Nephron (organoid): Measurements from ENCODE around the gene CTNNA3.

ENCODE experiments used
- H3K27ac Mint-ChIP-seq, 3 experiments: 2 replicates each; pipeline ENCODE4 v1.8.0; 2020; ENCODE audit warnings: mixed read lengths in 3 of 3, mild to moderate bottlenecking in 2 of 3, moderate library complexity in 1 of 3
- H3K27me3 Mint-ChIP-seq: 2 replicates; pipeline ENCODE4 v1.8.0; 2021; ENCODE audit warnings: low read depth, mild to moderate bottlenecking, moderate library complexity, mixed read lengths
- H3K36me3 Mint-ChIP-seq: 2 replicates; pipeline ENCODE4 v1.8.0; 2020; ENCODE audit warnings: low read depth, mixed read lengths
- H3K4me1 Mint-ChIP-seq: 2 replicates; pipeline ENCODE4 v1.8.0; 2020; ENCODE audit warnings: mixed read lengths
- H3K4me3 Mint-ChIP-seq, 3 experiments: 2 replicates each; pipeline ENCODE4 v1.8.0; 2020; ENCODE audit warnings: mild to moderate bottlenecking in 3 of 3, mixed read lengths in 3 of 3, moderate library complexity in 2 of 3
- H3K9me3 Mint-ChIP-seq: 2 replicates; pipeline ENCODE4 v1.8.0; 2020; ENCODE audit warnings: mixed read lengths
- CTCF ChIP-seq, 3 experiments: fragments of 200-600 bp; sonication (generic); IDR thresholded peaks; one replicate each; pipeline ENCODE4 v1.5.0; 2021; ENCODE audit warnings: antibody characterized with exemption in 3 of 3; ENCODE audit not compliant: unreplicated experiment in 3 of 3

Gene CTNNA3

DNA sequence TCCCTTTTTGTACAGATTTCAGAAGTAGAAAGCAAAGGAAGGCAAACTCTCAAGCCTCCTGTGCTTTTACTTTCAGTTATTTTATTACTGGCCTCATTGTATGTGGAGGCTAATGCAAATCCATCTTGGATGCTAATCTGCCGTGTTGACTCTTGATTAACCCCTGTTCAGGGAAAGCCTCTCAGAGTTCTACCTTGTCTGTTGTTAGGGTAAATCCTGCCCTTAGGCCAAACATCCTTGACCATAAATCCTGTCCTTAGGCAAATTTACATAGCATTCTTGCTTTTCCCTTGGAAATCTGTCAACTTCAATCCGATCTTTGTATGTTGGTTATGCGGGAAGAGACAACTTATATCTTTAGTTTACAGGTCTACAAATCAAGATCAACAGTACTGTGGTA, 1480.1 kb downstream of the CTNNA3 start:
- no peaks in the 10 kb centered on the region for H3K4me1 Mint-ChIP-seq
- no peak overlapping the region for H3K4me3 Mint-ChIP-seq
- H3K36me3 Mint-ChIP-seq: no peaks in the 10 kb centered on the region
- no peak overlapping the region for H3K27ac Mint-ChIP-seq
- peaks cover 2% of the 10 kb centered on the region for H3K9me3 Mint-ChIP-seq
- no peak for TF ChIP-seq CTCF (IDR thresholded peaks at IDR 0.05; ENCODE audit: unreplicated experiment in 3 of 3)
- no peaks in the 10 kb centered on the region for H3K27me3 Mint-ChIP-seq

DNA sequence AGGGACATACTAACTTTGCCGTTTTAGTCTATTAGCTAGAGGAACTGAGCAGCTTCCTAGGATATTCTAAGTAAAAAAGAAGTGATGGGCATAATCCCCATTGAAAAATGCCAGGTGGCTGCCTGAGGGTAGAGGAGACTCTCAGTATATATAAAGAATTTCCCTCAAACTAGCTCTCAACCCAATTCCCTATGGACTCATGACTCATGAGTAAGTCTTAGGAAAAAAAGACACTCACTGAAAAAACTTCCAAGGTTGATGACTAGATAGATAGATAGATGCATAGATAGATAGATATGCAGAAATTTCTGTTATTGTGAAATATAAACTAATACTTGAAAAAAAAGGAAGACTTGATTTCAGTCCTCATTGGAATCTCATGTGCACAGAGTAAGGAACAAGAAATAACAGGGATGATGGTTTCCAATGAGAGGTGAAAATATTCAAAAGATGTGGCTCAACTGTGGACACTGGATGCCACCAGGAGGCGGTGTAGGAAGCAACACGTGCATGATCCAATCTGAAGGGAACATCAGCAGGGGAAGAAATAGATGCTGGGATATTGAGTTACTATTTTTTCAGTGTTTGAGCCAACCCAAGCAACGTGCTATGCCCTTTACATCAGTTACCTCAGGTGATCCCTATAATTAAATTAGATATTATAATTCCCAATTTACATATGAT, 1481.1 kb downstream of the CTNNA3 start:
- TF ChIP-seq CTCF (IDR thresholded peaks at IDR 0.05; ENCODE audit: unreplicated experiment in 3 of 3): no peak
- Mint-ChIP-seq H3K27me3 (no peaks in the 10 kb centered on the region), H3K36me3 (no peaks in the 10 kb centered on the region), H3K4me1 (no peaks in the 10 kb centered on the region), H3K27ac (no peak overlapping the region), H3K9me3 (peaks cover 2% of the 10 kb centered on the region), H3K4me3 (no peak overlapping the region)

- Mint-ChIP-seq H3K4me1 (no peaks in the 10 kb centered on the region), H3K27ac (no peak overlapping the region), H3K4me3 (no peak overlapping the region), H3K9me3 (no peaks in the 10 kb centered on the region), H3K27me3 (no peaks in the 10 kb centered on the region), H3K36me3 (no peaks in the 10 kb centered on the region)
- no peak for TF ChIP-seq CTCF (IDR thresholded peaks at IDR 0.05; ENCODE audit: unreplicated experiment in 3 of 3)
These were observed 1487.0 kb downstream of the CTNNA3 start for GRCh38 chr10:66209025-66209424.

- Mint-ChIP-seq H3K4me3 (no peak overlapping the region), H3K9me3 (no peaks in the 10 kb centered on the region), H3K27me3 (no peaks in the 10 kb centered on the region), H3K4me1 (no peaks in the 10 kb centered on the region), H3K27ac (no peak overlapping the region), H3K36me3 (no peaks in the 10 kb centered on the region)
- no peak for TF ChIP-seq CTCF (IDR thresholded peaks at IDR 0.05; ENCODE audit: unreplicated experiment in 3 of 3)
These were observed 1491.2 kb downstream of the CTNNA3 start for GRCh38 chr10:66204838-66205237.

DNA sequence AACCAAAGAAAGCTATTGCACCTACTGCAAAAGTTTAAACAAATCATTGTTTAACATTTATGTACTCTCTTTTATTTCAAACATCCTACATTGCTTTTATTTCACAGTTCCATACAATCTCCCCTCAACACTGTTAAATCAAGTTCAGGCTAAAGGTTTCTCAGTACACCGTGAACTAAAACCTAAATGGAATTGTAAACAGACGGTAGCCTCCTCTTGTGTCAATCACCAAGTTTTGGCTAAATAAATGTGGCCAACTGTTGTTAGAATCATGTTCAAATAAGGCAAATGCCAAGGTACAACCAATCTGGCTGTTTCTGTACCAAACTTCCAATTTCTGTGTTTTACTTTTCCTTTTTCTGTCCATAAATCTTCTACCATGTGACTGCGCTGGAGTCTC, 1493.9 kb downstream of the CTNNA3 start:
- H3K27me3 Mint-ChIP-seq: no peaks in the 10 kb centered on the region
- TF ChIP-seq CTCF (IDR thresholded peaks at IDR 0.05; ENCODE audit: unreplicated experiment in 3 of 3): no peak
- H3K4me1 Mint-ChIP-seq: no peaks in the 10 kb centered on the region

GRCh38 chr10:66192162-66192831, 1503.7 kb downstream of the CTNNA3 start:
- no peaks in the 10 kb centered on the region for H3K36me3 Mint-ChIP-seq
- peaks cover 3% of the 10 kb centered on the region for H3K9me3 Mint-ChIP-seq
- H3K27me3 Mint-ChIP-seq: no peaks in the 10 kb centered on the region
- TF ChIP-seq CTCF (IDR thresholded peaks at IDR 0.05; ENCODE audit: unreplicated experiment in 3 of 3): no peak
- peak overlapping the region in 1 of 3 experiments; percentile 63 for H3K27ac Mint-ChIP-seq
- no peak overlapping the region for H3K4me3 Mint-ChIP-seq
- H3K4me1 Mint-ChIP-seq: no peaks in the 10 kb centered on the region

More for the DNA sequence above, 1493.9 kb downstream of the CTNNA3 start:
- Mint-ChIP-seq H3K27ac (no peak overlapping the region), H3K36me3 (no peaks in the 10 kb centered on the region), H3K4me3 (no peak overlapping the region), H3K9me3 (no peaks in the 10 kb centered on the region)
